Measurements from ENCODE around the gene ITIH2.
"Not testable (repeated sequence)": the region's sequence is repeated elsewhere in the genome, so short reads cannot be mapped to it uniquely, and the experiment has no call there.

ITIH2 gene

GRCh38 chr10:7686351-7687171, 16.6 kb upstream of the ITIH2 start:
- Histone ChIP-seq H3K27me3 (ENCODE audit: low read depth, low read length) (no peaks in the 10 kb centered on the region; the same call in 1 of the 2 replicates), H3K4me2 (ENCODE audit: low read length) (peak overlapping the region; percentile 68), H3K9ac (ENCODE audit: low read length) (0 out of 2 replicates have a peak overlapping the region, but pooled peaks have one; percentile 22), H3K79me2 (ENCODE audit: low read length) (no peaks in the 10 kb centered on the region), H4K20me1 (ENCODE audit: insufficient read depth, low read length) (no peaks in the 10 kb centered on the region), H2AFZ (ENCODE audit: low read depth, low read length) (peak overlapping the region; percentile 74), H3K4me1 (ENCODE audit: low read length) (peaks cover 14% of the 10 kb centered on the region; the same call in 1 of the 2 replicates), H3K4me3 (ENCODE audit: low read length) (peak overlapping the region; percentile 65), H3K36me3 (replicated peaks; ENCODE audit: low read depth, low read length) (no peaks in the 10 kb centered on the region), H3K27ac (ENCODE audit: low read length) (no peak overlapping the region), H3K9me3 (ENCODE audit: insufficient read depth, low read length) (no peaks in the 10 kb centered on the region)
- TF ChIP-seq EZH2phosphoT487 (IDR thresholded peaks at IDR 0.05; ENCODE audit: low read depth) (no peak), CTCF (IDR thresholded peaks at IDR 0.05; ENCODE audit: low read depth, low read length) (no peak)

GRCh38 chr10:7687228-7687907, 15.7 kb upstream of the ITIH2 start:
- H3K36me3 ChIP-seq (replicated peaks; ENCODE audit: low read depth, low read length): no peaks in the 10 kb centered on the region
- TF ChIP-seq EZH2phosphoT487 (IDR thresholded peaks at IDR 0.05; ENCODE audit: low read depth) (no peak), CTCF (IDR thresholded peaks at IDR 0.05; ENCODE audit: low read depth, low read length) (peak; percentile 87)
- H3K9me3 ChIP-seq (ENCODE audit: insufficient read depth, low read length): no peaks in the 10 kb centered on the region
- no peaks in the 10 kb centered on the region for H4K20me1 ChIP-seq (ENCODE audit: insufficient read depth, low read length)
- H3K27ac ChIP-seq (ENCODE audit: low read length): no peak overlapping the region
- H3K4me1 ChIP-seq (ENCODE audit: low read length): peaks cover 14% of the 10 kb centered on the region; the same call in 1 of the 2 replicates
- no peaks in the 10 kb centered on the region for H3K79me2 ChIP-seq (ENCODE audit: low read length)
- peak overlapping the region; percentile 65 for H3K4me3 ChIP-seq (ENCODE audit: low read length)
- H2AFZ ChIP-seq (ENCODE audit: low read depth, low read length): peak overlapping the region; percentile 74
- H3K4me2 ChIP-seq (ENCODE audit: low read length): peak overlapping the region; percentile 68
- 0 out of 2 replicates have a peak overlapping the region, but pooled peaks have one; percentile 22 for H3K9ac ChIP-seq (ENCODE audit: low read length)
- no peaks in the 10 kb centered on the region; the same call in 1 of the 2 replicates for H3K27me3 ChIP-seq (ENCODE audit: low read depth, low read length)

- no peaks in the 10 kb centered on the region for H4K20me1 ChIP-seq (ENCODE audit: insufficient read depth, low read length)
- H3K9ac ChIP-seq (ENCODE audit: low read length): no peak overlapping the region
- no peak overlapping the region for H3K27ac ChIP-seq (ENCODE audit: low read length)
- H3K36me3 ChIP-seq (replicated peaks; ENCODE audit: low read depth, low read length): no peaks in the 10 kb centered on the region
- H3K9me3 ChIP-seq (ENCODE audit: insufficient read depth, low read length): no peaks in the 10 kb centered on the region
- H2AFZ ChIP-seq (ENCODE audit: low read depth, low read length): no peak overlapping the region
- no peak overlapping the region for H3K4me2 ChIP-seq (ENCODE audit: low read length)
- no peaks in the 10 kb centered on the region for H3K79me2 ChIP-seq (ENCODE audit: low read length)
- no peaks in the 10 kb centered on the region for H3K27me3 ChIP-seq (ENCODE audit: low read depth, low read length)
- peaks cover 14% of the 10 kb centered on the region; the same call in 1 of the 2 replicates for H3K4me1 ChIP-seq (ENCODE audit: low read length)
- no peak overlapping the region for H3K4me3 ChIP-seq (ENCODE audit: low read length)
- TF ChIP-seq CTCF (IDR thresholded peaks at IDR 0.05; ENCODE audit: low read depth, low read length) (no peak), EZH2phosphoT487 (IDR thresholded peaks at IDR 0.05; ENCODE audit: low read depth) (no peak)
Measured at GRCh38 chr10:7689591-7689990, 13.5 kb upstream of the ITIH2 start.

GRCh38 chr10:7690885-7691597, 12.1 kb upstream of the ITIH2 start:
- H3K27me3 ChIP-seq (ENCODE audit: low read depth, low read length); H3K27ac ChIP-seq (ENCODE audit: low read length); H3K4me3 ChIP-seq (ENCODE audit: low read length); H3K9me3 ChIP-seq (ENCODE audit: insufficient read depth, low read length); H2AFZ ChIP-seq (ENCODE audit: low read depth, low read length); H3K4me2 ChIP-seq (ENCODE audit: low read length); H4K20me1 ChIP-seq (ENCODE audit: insufficient read depth, low read length); H3K9ac ChIP-seq (ENCODE audit: low read length); H3K79me2 ChIP-seq (ENCODE audit: low read length); H3K36me3 ChIP-seq (replicated peaks; ENCODE audit: low read depth, low read length): not testable (repeated sequence)
- peaks cover 14% of the 10 kb centered on the region; the same call in 1 of the 2 replicates for H3K4me1 ChIP-seq (ENCODE audit: low read length)

GRCh38 chr10:7692368-7692767, 10.7 kb upstream of the ITIH2 start:
- H3K4me2 ChIP-seq (ENCODE audit: low read length); H3K9ac ChIP-seq (ENCODE audit: low read length); H3K27me3 ChIP-seq (ENCODE audit: low read depth, low read length); H3K36me3 ChIP-seq (replicated peaks; ENCODE audit: low read depth, low read length); H3K4me1 ChIP-seq (ENCODE audit: low read length); H3K79me2 ChIP-seq (ENCODE audit: low read length); H4K20me1 ChIP-seq (ENCODE audit: insufficient read depth, low read length); H3K27ac ChIP-seq (ENCODE audit: low read length); H3K4me3 ChIP-seq (ENCODE audit: low read length); H2AFZ ChIP-seq (ENCODE audit: low read depth, low read length); H3K9me3 ChIP-seq (ENCODE audit: insufficient read depth, low read length): not testable (repeated sequence)

- not testable (repeated sequence) for H3K27me3 ChIP-seq (ENCODE audit: low read depth, low read length); H3K9ac ChIP-seq (ENCODE audit: low read length); H3K4me2 ChIP-seq (ENCODE audit: low read length); H4K20me1 ChIP-seq (ENCODE audit: insufficient read depth, low read length); H3K9me3 ChIP-seq (ENCODE audit: insufficient read depth, low read length); H2AFZ ChIP-seq (ENCODE audit: low read depth, low read length); H3K36me3 ChIP-seq (replicated peaks; ENCODE audit: low read depth, low read length); H3K27ac ChIP-seq (ENCODE audit: low read length); H3K4me3 ChIP-seq (ENCODE audit: low read length); H3K79me2 ChIP-seq (ENCODE audit: low read length); H3K4me1 ChIP-seq (ENCODE audit: low read length)
Measured at GRCh38 chr10:7693194-7693593, 9.9 kb upstream of the ITIH2 start.
